Hematopoietic multipotent progenitor cell treated with erythropoietin and hydrocortisone succinate and interleukin-3 and kit ligand, for 6 days (in vitro differentiated cells): Measurements from ENCODE around the gene AMZ2.
A peak's percentile ranks its signal among the peaks of the same experiment; 100 is the strongest.

Source experiments
- DNase-seq: peaks from one replicate; pipeline ENCODE4 v3.0.0-alpha.2; 2015

The AMZ2 gene

GRCh38 chr17:68292689-68293040 lies 44.8 kb downstream of the AMZ2 start:
- no peak for DNase-seq

GRCh38 chr17:68293490-68294195 lies 45.8 kb downstream of the AMZ2 start:
- DNase-seq = no peak

- DNase-seq = no peak
Observed at GRCh38 chr17:68294196-68294555, 46.3 kb downstream of the AMZ2 start.

GRCh38 chr17:68294617-68295016 lies 46.8 kb downstream of the AMZ2 start:
- DNase-seq = no peak

- DNase-seq = no peak
Observed at GRCh38 chr17:68295086-68295485, 47.2 kb downstream of the AMZ2 start.

GRCh38 chr17:68296217-68297191 lies 48.7 kb downstream of the AMZ2 start:
- DNase-seq = peak; percentile 41

- DNase-seq = peak; percentile 20
Observed at GRCh38 chr17:68297195-68297594, 49.4 kb downstream of the AMZ2 start.

GRCh38 chr17:68298601-68299000 lies 50.8 kb downstream of the AMZ2 start:
- DNase-seq = peak; percentile 22

GRCh38 chr17:68299817-68300216 lies 52.0 kb downstream of the AMZ2 start:
- no peak for DNase-seq

GRCh38 chr17:68301438-68301959 lies 53.7 kb downstream of the AMZ2 start:
- no peak for DNase-seq

GRCh38 chr17:68302066-68302564 lies 54.3 kb downstream of the AMZ2 start:
- DNase-seq = no peak

GRCh38 chr17:68302666-68303065 lies 54.8 kb downstream of the AMZ2 start:
- DNase-seq = no peak

- no peak for DNase-seq
Observed at GRCh38 chr17:68304706-68305105, 56.9 kb downstream of the AMZ2 start.

GRCh38 chr17:68305142-68305541 lies 57.3 kb downstream of the AMZ2 start:
- no peak for DNase-seq
